Measurements from ENCODE around the gene EYS.
"Not testable (repeated sequence)": the region's sequence is repeated elsewhere in the genome, so short reads cannot be mapped to it uniquely, and the experiment has no call there.

The EYS gene

DNA sequence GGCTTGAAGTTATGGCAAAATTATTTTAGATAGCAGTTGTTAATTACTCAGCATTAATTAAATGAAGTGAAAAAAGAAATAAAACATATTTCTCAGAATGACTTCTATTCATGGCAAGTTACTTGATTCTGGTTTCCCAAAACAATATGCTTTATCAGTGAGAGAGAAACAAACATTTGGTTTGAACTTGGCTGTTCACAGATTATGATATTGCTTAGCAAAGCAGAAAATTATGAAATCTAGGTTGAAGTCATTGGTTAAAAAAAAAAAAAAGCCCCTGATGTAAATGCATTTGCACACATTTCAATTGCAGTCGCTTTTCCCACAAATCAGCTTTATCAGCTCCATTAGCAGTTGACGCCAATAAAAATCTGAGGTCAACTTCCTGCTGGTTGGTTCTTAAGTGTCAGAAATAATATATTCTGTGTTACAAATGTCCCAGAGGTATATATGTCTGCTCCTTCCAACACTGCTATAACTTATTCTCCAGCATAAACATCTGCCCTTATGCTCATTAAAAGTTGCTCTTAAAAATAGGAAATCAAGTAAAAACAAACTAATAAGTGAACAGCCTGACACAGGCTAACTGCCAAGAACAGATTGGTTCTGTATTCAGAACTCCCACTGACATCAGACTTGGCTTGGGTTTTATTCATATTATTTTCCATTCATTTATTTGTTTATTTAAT, 1796.0 kb downstream of the EYS start:
- DNase-seq (ENCODE audit: low read depth in 2 of 2), result no peak

DNA sequence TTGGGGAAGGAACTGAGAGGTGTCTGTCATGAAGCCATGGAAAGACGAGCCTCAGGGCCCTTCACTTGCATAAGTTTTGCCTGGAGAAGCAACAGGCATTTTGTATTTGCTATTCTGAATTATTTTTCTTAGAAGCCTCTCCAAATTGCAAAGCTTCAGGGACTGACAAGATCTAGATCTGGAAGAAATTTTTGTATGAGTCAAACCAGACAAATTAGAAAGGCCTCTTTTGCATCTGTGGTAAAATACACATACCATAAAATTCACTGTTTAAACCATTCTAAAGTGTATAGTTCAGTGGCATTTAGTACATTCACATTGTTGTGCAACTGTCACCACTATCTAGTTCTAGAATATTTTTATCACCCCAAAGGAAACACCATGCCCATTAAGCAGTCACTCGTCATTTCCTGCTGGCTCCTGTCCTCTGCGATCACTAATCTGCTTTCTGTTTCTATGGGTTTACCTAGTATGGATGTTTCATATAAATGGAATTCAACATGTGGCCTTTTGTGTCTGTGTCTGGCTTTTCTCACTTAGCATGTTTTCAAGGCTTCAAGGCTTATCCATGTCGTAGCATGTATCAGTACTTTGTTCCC, 1802.3 kb downstream of the EYS start:
- DNase-seq (ENCODE audit: low read depth in 2 of 2), result no peak

DNA sequence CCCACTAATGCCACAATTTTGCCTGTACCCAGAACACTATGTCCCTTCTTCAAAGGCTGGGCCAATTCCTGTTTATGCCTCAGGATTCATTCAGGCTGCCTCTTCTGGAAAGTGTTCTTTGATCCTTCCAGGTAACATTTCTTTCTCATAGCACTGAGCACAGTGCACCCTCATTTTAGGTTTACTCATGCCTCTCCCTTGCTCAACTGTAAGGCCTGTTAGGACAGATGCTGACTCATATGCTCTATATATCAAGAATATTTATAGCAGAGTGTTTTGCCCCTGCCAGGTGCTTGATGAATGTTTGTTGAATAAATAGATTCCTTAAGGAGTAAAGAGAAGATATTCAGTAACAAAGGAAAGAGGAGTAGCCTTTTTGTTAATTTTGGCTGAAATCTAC, 1807.5 kb downstream of the EYS start:
- no peak for DNase-seq (ENCODE audit: low read depth in 2 of 2)

DNA sequence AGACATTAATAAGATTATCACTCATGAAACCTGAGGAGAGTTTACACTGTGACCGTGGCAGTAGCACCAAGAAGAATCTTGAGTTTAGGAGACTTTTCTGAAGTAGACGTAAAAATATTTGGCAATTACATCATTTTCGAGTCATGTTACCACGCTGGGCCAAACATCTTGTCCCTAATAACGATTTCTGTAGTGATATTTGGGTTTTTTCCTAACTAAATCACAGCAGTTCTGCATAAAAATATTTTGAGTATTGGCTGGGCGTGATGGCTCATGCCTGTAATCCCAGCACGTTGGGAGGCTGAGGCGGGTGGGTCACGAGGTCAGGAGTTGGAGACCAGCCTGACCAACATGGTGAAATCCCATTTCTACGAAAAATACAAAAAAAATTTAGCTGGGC, 1809.1 kb downstream of the EYS start:
- DNase-seq (ENCODE audit: low read depth in 2 of 2), result no peak

DNA sequence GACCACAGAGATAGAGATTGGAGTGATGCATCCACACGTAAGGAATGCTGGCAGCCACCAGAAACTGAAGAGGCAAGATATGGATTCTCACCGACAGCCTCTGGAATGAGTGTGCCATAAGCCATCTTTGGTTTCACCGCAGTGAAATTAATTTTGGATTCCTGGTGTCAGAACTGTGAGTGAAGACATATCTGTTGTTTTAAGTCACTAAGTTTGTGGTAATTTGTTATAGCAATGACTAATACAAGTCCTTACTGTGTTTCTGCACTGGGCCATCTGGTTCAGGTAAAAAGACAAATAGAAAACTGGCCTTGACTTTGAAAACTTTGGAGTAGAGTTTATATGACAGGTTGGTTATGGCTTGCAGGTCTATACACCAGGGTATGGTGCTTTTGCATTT, 1809.6 kb downstream of the EYS start:
- no peak for DNase-seq (ENCODE audit: low read depth in 2 of 2)

DNA sequence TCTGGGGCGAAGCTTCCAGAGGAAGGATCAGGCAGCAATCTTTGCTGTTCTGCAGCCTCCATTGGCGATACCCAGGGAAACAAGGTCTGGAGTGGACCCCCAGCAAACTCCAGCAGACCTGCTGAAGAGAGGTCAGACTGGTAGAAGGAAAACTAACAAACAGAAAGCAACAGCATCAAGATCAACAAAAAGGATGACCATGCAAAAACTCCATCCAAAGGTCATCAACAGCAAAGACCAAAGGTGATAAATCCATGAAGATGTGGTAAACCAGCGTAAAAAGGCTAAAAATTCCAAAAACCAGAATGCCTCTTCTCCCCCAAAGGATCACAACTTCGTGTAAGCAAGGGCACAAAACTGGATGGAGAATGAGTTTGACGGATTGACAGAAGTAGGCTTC, 1818.6 kb downstream of the EYS start:
- DNase-seq (ENCODE audit: low read depth in 2 of 2), result no peak

DNA sequence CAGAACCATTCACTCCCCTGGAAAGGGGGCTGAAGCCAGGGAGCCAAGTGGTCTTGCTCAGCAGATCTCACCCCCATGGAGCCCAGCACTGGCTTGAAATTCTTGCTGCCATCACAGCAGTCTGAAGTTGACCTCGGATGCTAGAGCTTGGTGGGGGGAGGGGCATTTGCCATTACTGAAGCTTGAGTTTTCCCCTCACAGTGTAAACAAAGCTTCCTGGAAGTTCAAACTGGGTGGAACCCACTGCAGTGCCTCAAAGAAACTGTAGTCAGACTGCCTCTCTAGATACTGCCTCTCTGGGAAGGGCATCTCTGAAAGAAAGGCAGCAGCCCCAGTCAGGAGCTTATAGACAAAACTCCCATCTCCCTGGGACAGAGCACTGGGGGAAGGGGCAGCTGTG, 1819.2 kb downstream of the EYS start:
- DNase-seq (ENCODE audit: low read depth in 2 of 2), result not testable (repeated sequence)

DNA sequence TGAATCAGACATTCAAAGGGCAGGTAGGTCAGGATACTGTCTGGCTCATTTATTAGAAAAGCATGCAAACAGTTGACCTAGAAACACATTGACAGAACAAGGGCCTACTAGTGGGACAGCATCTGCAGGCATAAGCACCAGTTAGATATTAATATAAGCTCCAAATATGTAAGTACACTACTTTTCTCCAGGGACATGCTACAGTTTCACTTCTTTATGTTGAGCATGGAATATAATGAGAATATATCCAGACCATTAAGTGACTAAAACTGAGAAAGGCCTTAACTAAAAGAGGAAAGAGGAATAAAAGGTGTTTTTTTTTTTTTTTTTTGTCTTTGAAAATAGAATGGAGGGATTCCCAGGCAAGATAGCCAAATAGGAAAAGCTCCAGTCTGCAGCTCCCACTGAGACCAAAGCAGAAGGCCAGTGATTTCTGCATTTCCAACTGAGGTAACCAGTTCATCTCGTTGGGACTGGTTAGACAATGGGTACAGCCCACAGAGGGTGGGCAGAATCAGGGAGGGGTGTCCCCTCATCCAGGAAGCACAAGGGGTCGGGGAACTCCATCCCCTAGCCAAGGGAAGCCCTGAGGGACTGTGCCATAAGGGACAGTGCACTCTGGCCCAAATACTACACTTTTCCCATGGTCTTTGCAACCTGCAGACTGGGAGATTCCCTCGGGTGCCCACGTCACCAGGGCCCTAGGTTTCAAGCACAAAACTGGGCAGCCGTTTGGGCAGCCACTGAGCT, 1819.8 kb downstream of the EYS start:
- DNase-seq (ENCODE audit: low read depth in 2 of 2), result no peak

DNA sequence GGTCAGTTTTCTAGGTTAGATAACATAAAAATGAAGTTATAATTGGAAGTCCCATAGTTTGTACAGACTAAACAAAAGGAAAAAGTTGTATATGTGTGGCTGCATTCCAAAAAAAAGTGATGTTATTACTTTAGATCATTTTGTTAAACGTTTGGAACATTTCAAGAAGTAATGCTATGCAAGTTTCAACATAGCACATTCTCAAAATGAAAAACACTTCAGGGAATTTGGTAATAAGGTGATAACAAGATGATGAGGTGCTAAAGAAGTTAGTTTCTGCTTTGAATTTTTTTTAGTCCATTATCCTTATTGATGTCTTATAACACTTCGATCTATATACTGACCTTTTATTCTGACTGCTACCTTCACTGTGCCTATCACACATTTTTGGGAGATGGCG, 1820.7 kb downstream of the EYS start:
- DNase-seq (ENCODE audit: low read depth in 2 of 2), result no peak

DNA sequence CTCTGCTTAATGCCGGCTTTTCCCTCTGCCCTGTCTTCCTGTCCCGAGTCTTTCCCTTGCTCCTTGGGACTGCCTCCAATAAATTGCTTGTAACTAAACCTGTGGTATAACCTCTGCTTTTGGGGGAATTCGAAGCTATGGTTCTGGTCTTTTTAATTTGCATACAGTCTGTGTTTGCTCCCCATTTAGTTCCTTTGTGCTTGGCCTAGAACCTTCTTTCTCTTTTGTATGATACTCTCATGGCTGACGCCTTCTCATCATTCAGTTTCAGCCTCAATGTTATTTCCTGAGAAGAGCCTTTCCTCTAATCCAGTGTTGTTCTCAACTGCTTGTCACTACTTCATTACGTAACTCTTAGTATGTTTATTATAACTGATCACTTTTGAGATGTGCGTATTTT, 1823.4 kb downstream of the EYS start:
- no peak for DNase-seq (ENCODE audit: low read depth in 2 of 2)

DNA sequence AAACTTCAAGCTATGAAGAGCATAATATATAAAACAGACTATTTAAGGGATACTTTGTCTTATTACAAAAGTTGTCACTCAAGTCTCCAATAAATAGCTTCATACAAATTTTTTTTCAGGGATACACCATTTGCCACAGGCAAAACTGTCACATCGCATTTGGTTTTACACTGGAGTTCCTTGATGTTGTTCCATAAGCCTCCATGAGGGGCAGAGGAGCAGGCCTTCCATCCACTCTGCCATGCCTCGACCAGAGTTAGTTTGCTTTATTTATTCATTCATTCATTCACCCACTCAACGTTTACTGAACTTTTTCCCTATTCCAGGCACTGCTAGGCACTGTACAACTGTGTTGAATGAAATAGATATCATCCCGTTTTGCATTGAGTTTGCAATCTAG, 1824.8 kb downstream of the EYS start:
- DNase-seq (ENCODE audit: low read depth in 2 of 2), result no peak

DNA sequence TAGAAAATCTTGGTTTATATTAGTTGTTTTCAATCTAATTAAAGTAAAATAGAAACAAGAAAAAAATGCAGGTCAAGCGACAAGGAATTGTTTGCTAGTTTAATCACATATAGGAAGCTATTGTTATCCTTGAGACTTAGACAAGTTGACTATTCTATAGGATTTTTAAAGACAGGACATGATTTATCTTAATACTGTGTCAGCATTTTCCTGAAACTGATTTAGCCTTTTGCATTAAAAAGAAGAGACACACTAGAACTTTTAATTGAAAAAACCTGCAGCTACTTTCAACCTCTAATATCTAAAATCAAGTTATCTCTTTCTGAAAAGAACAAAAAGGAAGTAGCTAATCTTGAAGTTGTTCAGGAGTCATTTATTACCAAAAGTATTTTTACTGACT, 1825.2 kb downstream of the EYS start:
- DNase-seq (ENCODE audit: low read depth in 2 of 2), result no peak

DNA sequence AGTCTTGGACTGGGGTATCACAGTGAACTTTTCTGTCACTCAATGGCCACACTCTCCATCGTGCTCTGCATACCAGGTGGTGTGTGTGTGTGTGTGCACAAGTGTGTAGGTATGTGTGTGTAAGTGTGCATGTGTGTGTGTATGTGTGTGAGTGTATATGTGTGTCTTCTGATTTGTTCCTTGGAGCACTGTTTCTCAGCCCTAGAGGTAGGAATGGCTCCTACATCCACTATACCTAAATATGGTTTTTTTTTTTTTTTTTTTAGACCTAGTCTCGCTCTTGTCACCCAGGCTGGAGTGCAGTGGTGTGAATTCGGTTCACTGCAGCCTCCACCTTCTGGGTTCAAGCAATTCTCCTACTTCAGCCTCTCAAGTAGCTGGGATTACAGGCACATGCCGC, 1834.8 kb downstream of the EYS start:
- no peak for DNase-seq (ENCODE audit: low read depth in 2 of 2)

DNA sequence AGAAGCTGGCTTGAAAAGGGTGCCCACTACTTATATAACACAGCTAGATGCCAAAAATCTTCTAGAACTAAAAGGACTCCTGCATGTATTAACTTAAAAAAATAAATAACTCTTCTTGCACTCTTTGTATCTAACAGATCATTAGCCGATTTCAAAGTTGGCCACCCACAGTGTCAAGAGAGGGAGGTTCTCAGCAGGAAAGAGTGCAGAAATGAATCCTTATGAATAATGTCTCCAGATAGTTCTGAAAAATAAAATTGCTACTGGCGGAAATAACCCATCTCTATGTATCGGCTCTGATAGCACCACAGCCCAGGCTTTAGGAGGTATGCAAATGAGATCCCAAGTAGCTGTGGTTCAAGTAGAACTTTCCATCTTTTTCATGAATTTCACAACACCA, 1838.7 kb downstream of the EYS start:
- no peak for DNase-seq (ENCODE audit: low read depth in 2 of 2)

DNA sequence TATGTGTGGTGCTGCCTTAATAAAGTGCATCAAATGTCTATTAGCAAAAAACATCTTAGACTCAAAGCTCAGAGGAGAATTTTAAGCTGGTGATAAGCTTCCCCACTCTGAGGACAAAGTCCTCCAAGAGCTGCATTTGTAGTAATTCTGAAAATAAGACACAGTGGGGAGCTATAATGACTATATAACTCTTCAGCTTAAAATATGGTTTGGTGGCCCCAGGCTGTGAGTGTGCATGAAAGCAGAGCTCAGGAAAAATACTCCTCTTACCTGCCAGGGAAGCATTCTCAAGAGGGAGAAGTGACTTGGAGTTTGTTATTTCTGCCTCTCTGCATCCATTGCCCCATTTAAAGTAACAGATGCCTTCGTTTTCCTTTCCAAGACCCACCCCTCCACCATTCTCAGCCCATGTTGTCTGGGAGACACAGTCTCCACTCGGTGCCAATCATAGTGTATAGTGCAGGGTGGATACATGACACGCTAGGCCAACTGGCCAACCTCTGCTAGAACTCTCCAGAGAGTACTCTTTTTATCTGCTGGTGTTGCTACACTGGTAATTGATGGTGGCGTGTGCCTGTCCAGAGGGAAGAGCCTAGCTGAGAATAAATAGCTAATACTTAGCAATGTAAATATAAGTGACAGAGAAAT, 1842.2 kb downstream of the EYS start:
- no peak for DNase-seq (ENCODE audit: low read depth in 2 of 2)

DNA sequence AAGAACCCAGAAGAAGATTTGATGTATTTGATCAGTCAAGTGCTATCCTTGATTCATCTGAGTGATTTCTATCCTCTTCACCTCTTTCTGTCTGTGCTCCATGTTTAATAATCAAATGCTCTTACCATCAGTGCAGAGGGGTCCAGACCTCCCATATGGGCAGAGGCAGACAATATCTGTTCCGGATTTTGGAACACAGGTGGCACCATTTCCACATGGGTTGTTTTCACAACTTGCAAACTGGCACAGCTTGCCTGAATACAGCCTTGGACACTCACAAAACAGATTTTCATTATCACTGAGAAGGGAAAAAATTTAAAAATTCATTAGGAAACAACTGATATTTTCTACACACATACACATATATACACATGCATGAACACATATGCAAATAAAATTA, 1843.0 kb downstream of the EYS start:
- no peak for DNase-seq (ENCODE audit: low read depth in 2 of 2)

DNA sequence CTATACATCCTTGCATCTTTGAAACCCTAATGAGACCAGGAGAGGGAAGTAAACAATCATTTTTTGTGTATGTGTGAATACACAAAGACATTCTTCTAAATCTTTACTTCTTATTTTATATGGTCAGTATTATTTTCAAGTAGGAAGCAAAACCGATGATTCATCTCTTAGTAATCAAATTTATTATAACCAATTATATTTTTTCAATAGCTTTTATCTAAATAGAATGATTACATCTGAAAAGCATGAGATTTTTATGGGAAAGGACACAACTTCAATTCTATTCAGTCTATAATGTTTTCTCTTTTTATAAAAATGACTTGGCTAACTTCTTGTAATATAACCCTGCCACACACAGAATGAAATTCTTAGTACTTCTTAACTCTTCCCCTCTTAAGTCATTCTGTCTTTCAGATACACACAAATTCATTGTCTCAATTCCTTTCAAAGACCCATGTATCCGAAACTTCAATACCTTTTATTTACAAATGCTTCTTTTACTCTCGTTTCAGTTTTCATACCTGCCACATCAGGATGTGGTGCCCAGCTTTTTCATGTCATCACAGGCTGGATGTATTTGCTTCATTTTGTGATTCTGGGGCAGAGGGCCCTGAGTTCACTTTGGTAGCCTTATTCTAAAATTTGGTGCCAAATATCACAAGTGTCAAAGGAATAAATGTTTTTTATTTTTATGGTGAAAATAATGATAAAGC, 1844.4 kb downstream of the EYS start:
- DNase-seq (ENCODE audit: low read depth in 2 of 2), result no peak

DNA sequence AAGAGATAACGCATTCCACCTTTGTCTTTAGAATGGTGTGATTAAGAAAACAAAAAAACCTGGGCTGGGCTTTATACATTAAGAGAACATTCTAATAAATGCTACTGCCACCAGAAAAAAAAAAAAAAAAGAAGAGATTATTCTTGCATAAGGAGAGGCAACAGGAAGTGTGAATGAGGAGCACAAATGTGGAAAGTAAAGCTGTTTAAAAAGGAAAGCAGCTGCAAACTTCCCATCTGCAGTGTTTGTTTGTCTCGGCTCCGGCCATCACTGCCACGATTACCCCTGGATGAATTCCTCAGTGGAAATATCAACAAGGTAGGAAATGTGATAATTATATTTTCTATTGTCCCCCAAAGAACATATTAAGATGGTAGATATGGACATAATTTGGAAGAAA, 1847.5 kb downstream of the EYS start:
- DNase-seq (ENCODE audit: low read depth in 2 of 2), result no peak

DNA sequence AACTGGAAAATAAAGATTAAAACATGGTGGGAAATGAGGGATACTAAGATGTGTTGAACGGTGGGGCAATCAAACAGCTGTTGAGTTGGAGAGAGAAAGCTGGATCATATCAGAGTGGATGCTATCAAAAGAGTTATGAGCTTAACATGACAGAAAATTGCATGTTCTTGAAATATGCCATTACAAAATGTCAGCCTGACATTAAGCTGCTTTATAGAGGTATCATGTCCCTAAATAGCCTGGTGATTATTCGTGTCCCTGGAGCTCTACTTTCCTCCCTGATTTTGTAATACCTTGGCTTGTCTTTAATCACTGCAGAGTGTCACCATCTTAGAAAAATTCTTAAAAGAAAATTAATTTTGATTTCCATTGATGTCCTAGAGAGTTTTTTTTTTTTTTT, 1848.3 kb downstream of the EYS start:
- no peak for DNase-seq (ENCODE audit: low read depth in 2 of 2)

DNA sequence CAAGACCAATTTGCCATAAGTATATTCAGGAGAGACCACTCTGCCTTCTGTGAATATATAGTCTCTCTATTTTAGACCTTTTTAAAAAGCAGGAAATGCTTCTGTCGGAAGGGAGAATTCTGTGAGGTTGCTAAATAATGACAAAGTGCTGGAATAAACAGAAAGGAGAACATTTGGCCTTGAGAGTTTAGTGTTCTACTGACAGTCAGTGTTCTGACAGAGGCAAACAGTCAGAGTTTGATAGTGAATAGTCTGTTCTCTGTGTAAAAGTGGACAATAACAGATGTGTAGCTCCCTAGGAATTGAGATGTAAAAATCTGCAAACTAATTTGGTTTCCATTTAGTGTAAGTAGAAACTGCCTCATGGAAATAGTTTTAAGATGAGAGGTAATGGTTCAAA, 1850.8 kb downstream of the EYS start:
- DNase-seq (ENCODE audit: low read depth in 2 of 2), result no peak

DNA sequence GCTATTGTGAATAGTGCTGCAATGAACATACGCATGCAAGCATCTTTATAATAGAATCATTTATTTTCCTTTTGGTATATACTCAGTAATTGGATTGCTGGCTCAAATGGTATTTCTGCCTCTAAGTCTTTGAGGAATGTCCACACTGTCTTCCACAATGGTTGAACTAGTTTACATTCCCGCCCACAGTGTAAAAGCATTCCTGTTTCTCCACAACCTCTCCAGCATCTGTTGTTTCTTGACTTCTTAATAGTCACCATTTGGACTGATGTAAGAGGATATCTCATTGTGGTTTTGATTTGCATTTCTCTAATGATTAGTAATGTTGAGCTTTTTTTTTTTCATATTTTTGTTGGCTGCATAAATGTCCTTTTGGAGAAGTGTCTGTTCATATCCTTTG, 1862.7 kb downstream of the EYS start:
- DNase-seq (ENCODE audit: low read depth in 2 of 2), result no peak

DNA sequence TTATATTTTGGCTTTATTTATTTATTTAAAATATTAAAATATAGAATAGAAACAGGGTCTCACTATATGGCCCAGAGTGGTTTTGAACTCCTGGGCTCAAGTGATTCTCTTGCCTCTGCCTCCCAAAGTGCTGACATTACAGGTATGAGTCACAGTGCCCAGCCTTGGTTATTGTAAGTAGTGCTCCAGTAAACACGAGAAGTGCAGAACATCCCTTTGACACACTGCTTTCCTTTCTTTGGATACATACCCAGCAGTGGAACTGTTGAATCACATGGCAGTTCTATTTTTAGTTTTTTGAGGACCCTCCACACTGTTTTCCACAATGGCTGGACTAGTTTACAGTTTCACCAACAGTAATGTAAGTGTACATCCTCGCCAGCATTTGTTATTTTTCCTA, 1867.5 kb downstream of the EYS start:
- DNase-seq (ENCODE audit: low read depth in 2 of 2), result no peak
